ENCODE measurements around the gene TRAPPC3. TPM values are rescaled to one million over a fixed set of nuclear protein-coding genes. Genes with fewer than 3 reads are reported as not detected.

The TRAPPC3 gene
- total and polyA plus RNA-seq, 2 donors (not counting 1 experiment from before 2014, with no cell fraction given) = 40.5 to 42.1 TPM

DNA sequence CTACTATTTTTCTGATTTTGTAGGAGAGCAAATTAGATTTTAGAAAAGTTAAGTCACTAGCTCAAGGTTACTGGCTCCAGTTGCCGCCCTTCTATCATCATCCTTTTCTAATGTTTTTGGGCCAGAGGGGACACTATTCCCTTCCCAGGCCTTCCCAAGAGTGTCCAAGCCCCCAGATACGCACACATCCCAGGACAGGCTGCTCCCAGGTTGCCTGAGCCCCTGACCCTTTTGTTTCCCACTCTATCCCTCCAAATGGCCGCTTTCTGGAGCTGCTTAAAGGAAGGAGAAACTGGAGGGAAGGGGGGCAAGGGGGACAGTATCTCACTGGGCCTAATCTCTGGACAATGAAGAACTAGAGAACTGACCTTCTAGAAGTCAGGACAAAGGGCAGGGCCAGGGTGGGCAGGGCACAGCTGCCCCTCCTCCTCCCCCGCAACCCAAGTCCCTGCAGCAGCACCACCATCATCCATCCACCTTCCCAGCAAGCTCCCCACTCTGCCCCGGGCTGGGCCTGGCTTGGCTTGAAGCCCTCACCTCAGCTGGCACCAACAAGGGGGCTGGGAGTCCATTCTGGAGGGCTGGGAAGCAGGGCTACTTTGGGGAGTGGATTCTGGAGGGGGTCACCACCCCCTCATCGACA, 5.6 kb upstream of the TRAPPC3 start:
- 100% methylated on average over 1 of the region's 6 CpGs for WGBS (ENCODE audit: insufficient coverage)
- Histone ChIP-seq H3K27me3 (replicated peaks in 1 of 4; ENCODE audit: control extremely low read depth in 1 of 4, control insufficient read depth in 3 of 4, insufficient read depth in 4 of 4, low read length in 3 of 4) (no peaks in the 10 kb centered on the region), H3K9me3 (ENCODE audit: control extremely low read depth in 1 of 3, control insufficient read depth in 2 of 3, insufficient read depth in 1 of 3, low read length in 2 of 3) (no peaks in the 10 kb centered on the region), H3K4me2 (replicated peaks; ENCODE audit: low read depth, low read length, poor library complexity, severe bottlenecking) (peak overlapping the region; percentile 94), H3K4me1 (ENCODE audit: control insufficient read depth in 2 of 2, insufficient read depth in 2 of 2, low read length in 2 of 2) (peaks cover 54 to 60% of the 10 kb centered on the region in 2 donors), H2AFZ (ENCODE audit: insufficient read depth, low read depth, low read length, poor library complexity, severe bottlenecking) (peak overlapping the region; percentile 93), H3K27ac (ENCODE audit: low read length in 2 of 2) (peak overlapping the region; percentile 96), H4K20me1 (ENCODE audit: control insufficient read depth, insufficient read depth, low read length, poor library complexity, severe bottlenecking) (no peaks in the 10 kb centered on the region), H3K4me3 (ENCODE audit: control extremely low read depth in 1 of 5, extremely low read depth in 1 of 5, insufficient read depth in 1 of 5, low read depth in 2 of 5, low read length in 4 of 5) (peak overlapping the region; percentile 70 to 97 (median 91)), H3K9ac (ENCODE audit: low read length) (peak overlapping the region; percentile 98), H3K79me2 (ENCODE audit: control insufficient read depth, insufficient read depth, low read length) (peaks cover 63% of the 10 kb centered on the region), H3K36me3 (replicated peaks in 1 of 2; ENCODE audit: control extremely low read depth in 1 of 2, control insufficient read depth in 1 of 2, extremely low read depth in 1 of 2, insufficient read depth in 2 of 2, low read length in 1 of 2) (no peaks in the 10 kb centered on the region)
- TF ChIP-seq, protein P1, sequence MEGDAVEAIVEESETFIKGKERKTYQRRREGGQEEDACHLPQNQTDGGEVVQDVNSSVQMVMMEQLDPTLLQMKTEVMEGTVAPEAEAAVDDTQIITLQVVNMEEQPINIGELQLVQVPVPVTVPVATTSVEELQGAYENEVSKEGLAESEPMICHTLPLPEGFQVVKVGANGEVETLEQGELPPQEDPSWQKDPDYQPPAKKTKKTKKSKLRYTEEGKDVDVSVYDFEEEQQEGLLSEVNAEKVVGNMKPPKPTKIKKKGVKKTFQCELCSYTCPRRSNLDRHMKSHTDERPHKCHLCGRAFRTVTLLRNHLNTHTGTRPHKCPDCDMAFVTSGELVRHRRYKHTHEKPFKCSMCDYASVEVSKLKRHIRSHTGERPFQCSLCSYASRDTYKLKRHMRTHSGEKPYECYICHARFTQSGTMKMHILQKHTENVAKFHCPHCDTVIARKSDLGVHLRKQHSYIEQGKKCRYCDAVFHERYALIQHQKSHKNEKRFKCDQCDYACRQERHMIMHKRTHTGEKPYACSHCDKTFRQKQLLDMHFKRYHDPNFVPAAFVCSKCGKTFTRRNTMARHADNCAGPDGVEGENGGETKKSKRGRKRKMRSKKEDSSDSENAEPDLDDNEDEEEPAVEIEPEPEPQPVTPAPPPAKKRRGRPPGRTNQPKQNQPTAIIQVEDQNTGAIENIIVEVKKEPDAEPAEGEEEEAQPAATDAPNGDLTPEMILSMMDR (IDR thresholded peaks at IDR 0.05) = no peak
- TF ChIP-seq EZH2 (IDR thresholded peaks at IDR 0.05; ENCODE audit: borderline replicate concordance, insufficient read depth, low read depth, low read length, poor library complexity, severe bottlenecking) = no peak
- DNase-seq (no peak), ATAC-seq (ENCODE audit: low read depth) (no peak)
- Mint-ChIP-seq H3K4me3 (peak overlapping the region; percentile 89), H3K27ac (peak overlapping the region; percentile 95), H3K4me1 (peaks cover 67% of the 10 kb centered on the region), H3K27me3 (no peaks in the 10 kb centered on the region), H3K9me3 (ENCODE audit: insufficient read depth) (no peaks in the 10 kb centered on the region)
- POLR2A ChIA-PET = no interaction called here
- CTCF ChIA-PET = interaction anchor here (1.1 to 9.5 kb wide), 3 partner anchors 33 to 134 kb away, joined by 3 to 135 read pairs (median 31); partner anchors contain the start of gene THRAP3
- intact Hi-C loops (cut with micrococcal nuclease) = no loop called here

GRCh38 chr1:36154335-36154734, 5.0 kb upstream of the TRAPPC3 start:
- Histone ChIP-seq H3K4me1 (ENCODE audit: control insufficient read depth in 2 of 2, insufficient read depth in 2 of 2, low read length in 2 of 2) (peaks cover 51 to 58% of the 10 kb centered on the region in 2 donors), H2AFZ (ENCODE audit: insufficient read depth, low read depth, low read length, poor library complexity, severe bottlenecking) (no peak overlapping the region), H3K79me2 (ENCODE audit: control insufficient read depth, insufficient read depth, low read length) (peaks cover 59% of the 10 kb centered on the region), H3K27ac (ENCODE audit: low read length in 2 of 2) (no peak overlapping the region), H3K9ac (ENCODE audit: low read length) (no peak overlapping the region), H3K4me3 (ENCODE audit: control extremely low read depth in 1 of 5, extremely low read depth in 1 of 5, insufficient read depth in 1 of 5, low read depth in 2 of 5, low read length in 4 of 5) (no peak overlapping the region), H4K20me1 (ENCODE audit: control insufficient read depth, insufficient read depth, low read length, poor library complexity, severe bottlenecking) (no peaks in the 10 kb centered on the region), H3K9me3 (ENCODE audit: control extremely low read depth in 1 of 3, control insufficient read depth in 2 of 3, insufficient read depth in 1 of 3, low read length in 2 of 3) (no peaks in the 10 kb centered on the region), H3K36me3 (replicated peaks in 1 of 2; ENCODE audit: control extremely low read depth in 1 of 2, control insufficient read depth in 1 of 2, extremely low read depth in 1 of 2, insufficient read depth in 2 of 2, low read length in 1 of 2) (no peaks in the 10 kb centered on the region), H3K27me3 (replicated peaks in 1 of 4; ENCODE audit: control extremely low read depth in 1 of 4, control insufficient read depth in 3 of 4, insufficient read depth in 4 of 4, low read length in 3 of 4) (no peaks in the 10 kb centered on the region), H3K4me2 (replicated peaks; ENCODE audit: low read depth, low read length, poor library complexity, severe bottlenecking) (no peak overlapping the region)
- DNase-seq (no peak), ATAC-seq (ENCODE audit: low read depth) (no peak)
- Mint-ChIP-seq H3K27me3 (no peaks in the 10 kb centered on the region), H3K4me1 (peaks cover 67% of the 10 kb centered on the region), H3K9me3 (ENCODE audit: insufficient read depth) (no peaks in the 10 kb centered on the region), H3K27ac (peak overlapping the region; percentile 95), H3K4me3 (peak overlapping the region; percentile 89)
- intact Hi-C loops (cut with micrococcal nuclease) = no loop called here
- WGBS (ENCODE audit: insufficient coverage) = 98% methylated on average over 4 of the region's 6 CpGs
- CTCF ChIA-PET = interaction anchor here (1.1 to 9.5 kb wide), 4 partner anchors 8 to 134 kb away, joined by 3 to 135 read pairs (median 18); partner anchors contain the start of gene THRAP3
- TF ChIP-seq, protein P1 (IDR thresholded peaks at IDR 0.05) = no peak
- no peak for TF ChIP-seq EZH2 (IDR thresholded peaks at IDR 0.05; ENCODE audit: borderline replicate concordance, insufficient read depth, low read depth, low read length, poor library complexity, severe bottlenecking)
- POLR2A ChIA-PET = no interaction called here
